GM12878 (cell line): ENCODE measurements around the gene MPZL3. TPM values are rescaled to one million over a fixed set of nuclear protein-coding genes. Genes with fewer than 3 reads are reported as not detected.

ENCODE experiments used
- ATAC-seq: fragments of 200-7000 bp; cut with Tn5 transposase; 3 replicates; pipeline ENCODE4 v1.9.1; 2020; ENCODE audit warnings: mild to moderate bottlenecking, moderate library complexity
- BruUV-seq: library from RNA; stranded (reverse); fragments of 400-500 nt; replicated peaks from 2 replicates; lab custom pipeline; 2021; lab: Mats Ljungman, UMichigan
- CTCF ChIA-PET: fragments of 300-600 bp; sonication (Branson Sonifier 250); formaldehyde crosslinking; extraction: SDS; loops from one replicate; lab custom pipeline; 2021; ENCODE audit warnings: inconsistent platforms; lab: Yijun Ruan, JAX
- POLR2A ChIA-PET: fragments of 350-600 bp; formaldehyde crosslinking; extraction: SDS; loops from one replicate; lab custom pipeline; 2021; ENCODE audit warnings: inconsistent platforms; lab: Charles Lee
- RAD21 ChIA-PET: fragments of 300-600 bp; sonication (Branson Sonifier 250); formaldehyde crosslinking; loops from one replicate; lab custom pipeline; 2023; ENCODE audit warnings: antibody characterized with exemption; ENCODE audit not compliant: unreplicated experiment; lab: Charles Lee
- SMC1A ChIA-PET: fragments of 300-600 bp; sonication (Branson Sonifier 250); formaldehyde crosslinking; loops from one replicate; lab custom pipeline; 2023; ENCODE audit not compliant: unreplicated experiment, uncharacterized antibody; lab: Charles Lee
- DNase-seq: peaks from one replicate; pipeline ENCODE4 v3.0.0-alpha.2; 2011; ENCODE audit warnings: low read depth, low spot score
- FAIRE-seq: peaks from 3 replicates; lab custom pipeline; 2011; peaks lifted over from hg19 to GRCh38; lab: Jason Lieb, UNC
- H2AFZ ChIP-seq: 2 replicates; pipeline ENCODE4 v1.6.0; 2011; ENCODE audit warnings: low read depth, low read length, control low read depth; ENCODE audit not compliant: control insufficient read depth
- H3K27ac ChIP-seq: 2 replicates; pipeline ENCODE4 v1.5.1; 2011; ENCODE audit warnings: control low read depth; ENCODE audit not compliant: control insufficient read depth, insufficient read depth
- H3K27me3 ChIP-seq, 2 experiments: replicated peaks in 1 of 2; 2 replicates each; pipeline versions ENCODE4 v1.6.0 to v1.6.1; 2011; ENCODE audit warnings: low read length in 1 of 2; ENCODE audit not compliant: control insufficient read depth in 2 of 2, insufficient read depth in 2 of 2
- H3K36me3 ChIP-seq, 2 experiments: 2 replicates each; pipeline ENCODE4 v1.5.1; 2011; ENCODE audit warnings: low read length in 1 of 2; ENCODE audit not compliant: control insufficient read depth in 2 of 2, insufficient read depth in 2 of 2
- H3K4me1 ChIP-seq: 2 replicates; pipeline ENCODE4 v1.6.1; 2011; ENCODE audit warnings: mild to moderate bottlenecking, low read length, moderate library complexity, mixed read lengths; ENCODE audit not compliant: control insufficient read depth, insufficient read depth
- H3K4me2 ChIP-seq: 2 replicates; pipeline ENCODE4 v1.6.0; 2011; ENCODE audit warnings: control low read depth; ENCODE audit not compliant: control insufficient read depth, insufficient read depth
- H3K4me3 ChIP-seq: fragments of 200-600 bp; sonication (generic); 2 replicates; pipeline ENCODE4 v1.5.1; 2016
- H3K79me2 ChIP-seq: 2 replicates; pipeline ENCODE4 v1.6.0; 2011; ENCODE audit warnings: low read length; ENCODE audit not compliant: control insufficient read depth, insufficient read depth
- H3K9ac ChIP-seq: 2 replicates; pipeline ENCODE4 v1.8.0; 2011; ENCODE audit warnings: low read length, control low read depth, mixed read lengths; ENCODE audit not compliant: control insufficient read depth, insufficient read depth
- H3K9me3 ChIP-seq: replicated peaks from 3 replicates; pipeline ENCODE4 v1.5.1; 2011; ENCODE audit warnings: mild to moderate bottlenecking, low read length; ENCODE audit not compliant: control insufficient read depth, insufficient read depth
- H4K20me1 ChIP-seq: 2 replicates; pipeline ENCODE4 v1.6.0; 2011; ENCODE audit not compliant: control insufficient read depth, insufficient read depth
- HDAC6 ChIP-seq: fragments of 200-600 bp; sonication (generic); IDR thresholded peaks from one replicate; pipeline ENCODE4 v1.8.0; 2017; ENCODE audit warnings: antibody characterized with exemption; ENCODE audit not compliant: unreplicated experiment
- WGBS: methylation state at CpG from one replicate; pipeline ENCODE4 v1.1.6; 2016; ENCODE audit warnings: low lambda C conversion rate; ENCODE audit not compliant: insufficient replicate concordance, insufficient coverage; ENCODE audit errors: missing lambda C conversion rate; 5-methylcytosine and 5-hydroxymethylcytosine counted together
- in situ Hi-C: fragments of 300-500 bp; cut with MboI; formaldehyde crosslinking; loops from 9 replicates; pipeline ENCODE4 v1.14.3; 2018; ENCODE audit warnings: mixed read lengths
- intact Hi-C: fragments of 100-400 bp; cut with micrococcal nuclease; formaldehyde crosslinking; loops from one replicate; pipeline ENCODE4 v1.14.2; 2022; ENCODE audit not compliant: unreplicated experiment
- polyA plus RNA-seq, 11 experiments: library from polyadenylated mRNA; depleted of rRNA in 4 of 11; unstranded in 6 of 11; stranded (reverse) in 5 of 11; fragments of >200 nt; fragmentation: Nextera tagmentation in 4 of 11; fragmentation: Illumina TruSeq in 1 of 11; extraction: Ambion mirVana in 4 of 11; extraction: Trizol in 1 of 11; gene quantifications; 1 replicate in 1 of 11; 2 replicates in 10 of 11; pipeline versions ENCODE4 v1.2.1 to v1.2.3, GENCODE V29; 2011 to 2016; ENCODE audit warnings: inconsistent platforms in 2 of 11, missing spikeins in 2 of 11, low read depth in 1 of 11
- total RNA-seq, 4 experiments: library from RNA; depleted of rRNA in 3 of 4; stranded (reverse); fragments of >200 nt in 3 of 4; fragmentation: Illumina TruSeq in 1 of 4; extraction: Trizol in 1 of 4; gene quantifications; 2 replicates each; pipeline versions ENCODE4 v1.2.1 to v1.2.3, GENCODE V29; 2013 to 2021
- TF ChIP-seq, protein P1 (sequence below): fragments of 450-650 bp; IDR thresholded peaks from 2 replicates; pipeline ENCODE4 v1.6.1; 2017; ENCODE audit warnings: mild to moderate bottlenecking, moderate library complexity

The MPZL3 gene
- total and polyA plus RNA-seq, 10 of the 15 experiments (the other 5 are each of a cell fraction or from before 2014, with no cell fraction given) = 2.1 to 7.5 (median 6.2) TPM

DNA sequence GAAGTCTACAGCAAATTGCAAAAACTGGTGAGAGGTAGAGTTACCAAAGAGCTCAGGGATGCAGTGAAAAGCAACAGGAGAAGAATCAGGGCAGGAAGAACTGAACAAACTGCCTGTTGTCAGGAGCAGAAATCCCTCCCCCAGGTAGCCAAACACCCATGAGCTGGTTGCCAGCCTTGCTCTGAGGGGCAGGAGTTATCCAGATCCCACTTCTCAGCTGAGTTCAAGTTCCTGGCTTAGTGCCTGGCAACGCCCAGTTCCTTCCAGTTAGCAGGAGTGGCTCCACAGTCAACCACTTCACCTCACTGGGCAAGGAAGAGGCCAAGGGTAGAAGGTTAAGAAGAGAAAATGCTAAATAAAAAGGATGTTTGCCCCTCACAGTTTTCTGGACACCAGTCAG lies 13.8 kb upstream of the MPZL3 start:
- BruUV-seq = no TSS peak
- DNase-seq (no peak), FAIRE-seq (no peak), ATAC-seq (no peak)
- Histone ChIP-seq H3K27me3 (peaks cover 0 to 11% of the 10 kb centered on the region in 2 experiments; a peak in 1 of 4 replicates), H3K36me3 (no peaks in the 10 kb centered on the region), H3K27ac (no peak overlapping the region), H2AFZ (no peak overlapping the region), H3K4me1 (peaks cover 9% of the 10 kb centered on the region), H4K20me1 (no peaks in the 10 kb centered on the region), H3K4me2 (no peak overlapping the region), H3K79me2 (no peaks in the 10 kb centered on the region), H3K4me3 (no peak overlapping the region), H3K9me3 (no peaks in the 10 kb centered on the region), H3K9ac (no peak overlapping the region)
- ChIA-PET SMC1A (interaction anchor here (0.7 to 10.2 kb wide), 9 partner anchors 10 to 120 kb away, joined by 3 to 56 read pairs (median 3); partner anchors contain the start of gene MPZL3), POLR2A (no interaction called here), RAD21 (interaction anchor here (1.4 kb wide), 1 partner anchor 67 kb away, joined by 5 read pairs; no protein-coding TSS in a partner anchor), CTCF (interaction anchor here (0.7 to 5.3 kb wide), 5 partner anchors 9 to 67 kb away, joined by 3 to 35 read pairs (median 4); no protein-coding TSS in a partner anchor)
- WGBS = 0% methylated on average over 1 of the region's 1 CpG
- in situ Hi-C loops (no loop called here), intact Hi-C loops (no loop called here)
- TF ChIP-seq HDAC6 = no peak
- TF ChIP-seq, protein P1, sequence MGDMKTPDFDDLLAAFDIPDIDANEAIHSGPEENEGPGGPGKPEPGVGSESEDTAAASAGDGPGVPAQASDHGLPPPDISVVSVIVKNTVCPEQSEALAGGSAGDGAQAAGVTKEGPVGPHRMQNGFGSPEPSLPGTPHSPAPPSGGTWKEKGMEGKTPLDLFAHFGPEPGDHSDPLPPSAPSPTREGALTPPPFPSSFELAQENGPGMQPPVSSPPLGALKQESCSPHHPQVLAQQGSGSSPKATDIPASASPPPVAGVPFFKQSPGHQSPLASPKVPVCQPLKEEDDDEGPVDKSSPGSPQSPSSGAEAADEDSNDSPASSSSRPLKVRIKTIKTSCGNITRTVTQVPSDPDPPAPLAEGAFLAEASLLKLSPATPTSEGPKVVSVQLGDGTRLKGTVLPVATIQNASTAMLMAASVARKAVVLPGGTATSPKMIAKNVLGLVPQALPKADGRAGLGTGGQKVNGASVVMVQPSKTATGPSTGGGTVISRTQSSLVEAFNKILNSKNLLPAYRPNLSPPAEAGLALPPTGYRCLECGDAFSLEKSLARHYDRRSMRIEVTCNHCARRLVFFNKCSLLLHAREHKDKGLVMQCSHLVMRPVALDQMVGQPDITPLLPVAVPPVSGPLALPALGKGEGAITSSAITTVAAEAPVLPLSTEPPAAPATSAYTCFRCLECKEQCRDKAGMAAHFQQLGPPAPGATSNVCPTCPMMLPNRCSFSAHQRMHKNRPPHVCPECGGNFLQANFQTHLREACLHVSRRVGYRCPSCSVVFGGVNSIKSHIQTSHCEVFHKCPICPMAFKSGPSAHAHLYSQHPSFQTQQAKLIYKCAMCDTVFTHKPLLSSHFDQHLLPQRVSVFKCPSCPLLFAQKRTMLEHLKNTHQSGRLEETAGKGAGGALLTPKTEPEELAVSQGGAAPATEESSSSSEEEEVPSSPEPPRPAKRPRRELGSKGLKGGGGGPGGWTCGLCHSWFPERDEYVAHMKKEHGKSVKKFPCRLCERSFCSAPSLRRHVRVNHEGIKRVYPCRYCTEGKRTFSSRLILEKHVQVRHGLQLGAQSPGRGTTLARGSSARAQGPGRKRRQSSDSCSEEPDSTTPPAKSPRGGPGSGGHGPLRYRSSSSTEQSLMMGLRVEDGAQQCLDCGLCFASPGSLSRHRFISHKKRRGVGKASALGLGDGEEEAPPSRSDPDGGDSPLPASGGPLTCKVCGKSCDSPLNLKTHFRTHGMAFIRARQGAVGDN = no peak
